Ovary (tissue), 3 donors: Measurements from ENCODE around the gene AGR2.

ENCODE experiments used
- CTCF ChIP-seq, 3 donors: fragments of 450-650 bp in 2 of 3; fragments of 200-600 bp in 1 of 3; IDR thresholded peaks; one replicate each; pipeline versions ENCODE4 v1.5.1 to v1.8.0; 2016 to 2022; ENCODE audit warnings: antibody characterized with exemption in 3 of 3, mild to moderate bottlenecking in 1 of 3
- EP300 ChIP-seq: sonication (generic); formaldehyde crosslinking; IDR thresholded peaks from one replicate; pipeline ENCODE4 v1.6.1; 2017; ENCODE audit warnings: antibody characterized with exemption
- POLR2A ChIP-seq: fragments of 450-650 bp; IDR thresholded peaks from one replicate; pipeline ENCODE4 v1.6.1; 2017; ENCODE audit warnings: antibody characterized with exemption, mild to moderate bottlenecking, moderate library complexity
- donor health status: DM: no; HTN: no; CAD: no.

GRCh38 chr7:16839646-16840045, 34.8 kb upstream of the AGR2 start:
- TF ChIP-seq CTCF (IDR thresholded peaks at IDR 0.05) (no peak), POLR2A (no peak), EP300 (no peak)
